ENCODE results near the gene C1S. TPM values are rescaled to one million over a fixed set of nuclear protein-coding genes. Genes with fewer than 3 reads are reported as not detected.

C1S gene
- total and polyA plus RNA-seq, 2 experiments from 2014 or later = 120 to 143 TPM

DNA sequence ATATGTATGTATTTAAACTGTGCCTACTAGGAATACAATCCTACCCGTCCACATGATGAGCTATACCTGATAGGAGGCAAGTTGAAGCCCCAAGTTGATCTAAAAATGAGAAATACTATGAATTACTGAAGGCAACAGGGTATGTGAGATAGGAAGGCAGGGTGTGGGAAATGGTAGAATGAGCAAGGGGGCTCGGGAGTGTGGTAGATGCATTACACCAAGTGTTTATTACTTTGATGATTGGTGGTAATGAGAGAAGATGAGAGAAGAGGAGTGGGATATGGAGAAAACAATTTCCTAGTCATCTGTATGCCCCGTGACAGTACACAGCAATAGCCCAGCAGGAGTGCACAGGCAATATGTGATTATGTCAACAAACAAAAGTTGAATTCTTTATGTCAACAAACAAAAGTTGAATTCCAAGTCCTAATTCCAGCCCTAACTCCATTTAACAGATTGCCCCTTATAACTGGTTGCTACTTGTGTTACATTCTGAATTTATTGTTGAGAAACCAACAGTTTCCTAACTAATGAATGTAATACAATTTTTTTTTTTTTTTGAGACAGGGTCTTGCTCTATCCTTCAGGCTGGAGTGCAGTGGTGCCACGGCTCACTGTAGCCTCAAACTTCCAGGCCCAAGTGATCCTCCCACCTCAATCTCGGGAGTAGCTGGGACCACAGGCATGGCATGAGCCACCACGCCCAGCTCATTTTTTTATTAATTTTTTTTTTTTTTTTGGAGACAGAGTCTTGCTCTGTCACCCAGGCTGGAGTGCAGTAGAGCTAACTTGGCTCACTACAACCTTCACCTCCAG, 44.8 kb upstream of the C1S start:
- 83% methylated on average over 6 of the region's 6 CpGs for WGBS (ENCODE audit: low lambda C conversion rate, missing lambda C conversion rate)
- Histone ChIP-seq H3K27me3 (no peaks in the 10 kb centered on the region), H3K4me1 (ENCODE audit: insufficient read depth) (peaks cover 17% of the 10 kb centered on the region), H3K9me3 (ENCODE audit: low read depth) (no peaks in the 10 kb centered on the region), H3K4me3 (no peak overlapping the region), H3K27ac (no peak overlapping the region), H3K9me2 (replicated peaks; ENCODE audit: insufficient read depth) (no peaks in the 10 kb centered on the region), H2AFZ (no peak overlapping the region), H3K79me2 (peaks cover 55% of the 10 kb centered on the region), H4K20me1 (ENCODE audit: insufficient read depth, poor library complexity, severe bottlenecking) (no peaks in the 10 kb centered on the region), H3K36me3 (replicated peaks; ENCODE audit: insufficient read depth, low read depth) (no peaks in the 10 kb centered on the region), H3K4me2 (peak overlapping the region; percentile 85)
- no peak for TF ChIP-seq EZH2 (IDR thresholded peaks at IDR 0.05; ENCODE audit: borderline replicate concordance)
- TF ChIP-seq EZH2phosphoT487 (IDR thresholded peaks at IDR 0.05; ENCODE audit: low read depth, severe bottlenecking, unreplicated experiment) = no peak
- TF ChIP-seq, protein P1, sequence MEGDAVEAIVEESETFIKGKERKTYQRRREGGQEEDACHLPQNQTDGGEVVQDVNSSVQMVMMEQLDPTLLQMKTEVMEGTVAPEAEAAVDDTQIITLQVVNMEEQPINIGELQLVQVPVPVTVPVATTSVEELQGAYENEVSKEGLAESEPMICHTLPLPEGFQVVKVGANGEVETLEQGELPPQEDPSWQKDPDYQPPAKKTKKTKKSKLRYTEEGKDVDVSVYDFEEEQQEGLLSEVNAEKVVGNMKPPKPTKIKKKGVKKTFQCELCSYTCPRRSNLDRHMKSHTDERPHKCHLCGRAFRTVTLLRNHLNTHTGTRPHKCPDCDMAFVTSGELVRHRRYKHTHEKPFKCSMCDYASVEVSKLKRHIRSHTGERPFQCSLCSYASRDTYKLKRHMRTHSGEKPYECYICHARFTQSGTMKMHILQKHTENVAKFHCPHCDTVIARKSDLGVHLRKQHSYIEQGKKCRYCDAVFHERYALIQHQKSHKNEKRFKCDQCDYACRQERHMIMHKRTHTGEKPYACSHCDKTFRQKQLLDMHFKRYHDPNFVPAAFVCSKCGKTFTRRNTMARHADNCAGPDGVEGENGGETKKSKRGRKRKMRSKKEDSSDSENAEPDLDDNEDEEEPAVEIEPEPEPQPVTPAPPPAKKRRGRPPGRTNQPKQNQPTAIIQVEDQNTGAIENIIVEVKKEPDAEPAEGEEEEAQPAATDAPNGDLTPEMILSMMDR (IDR thresholded peaks at IDR 0.05; ENCODE audit: poor library complexity) = no peak
- no peak for DNase-seq (ENCODE audit: low spot score)

DNA sequence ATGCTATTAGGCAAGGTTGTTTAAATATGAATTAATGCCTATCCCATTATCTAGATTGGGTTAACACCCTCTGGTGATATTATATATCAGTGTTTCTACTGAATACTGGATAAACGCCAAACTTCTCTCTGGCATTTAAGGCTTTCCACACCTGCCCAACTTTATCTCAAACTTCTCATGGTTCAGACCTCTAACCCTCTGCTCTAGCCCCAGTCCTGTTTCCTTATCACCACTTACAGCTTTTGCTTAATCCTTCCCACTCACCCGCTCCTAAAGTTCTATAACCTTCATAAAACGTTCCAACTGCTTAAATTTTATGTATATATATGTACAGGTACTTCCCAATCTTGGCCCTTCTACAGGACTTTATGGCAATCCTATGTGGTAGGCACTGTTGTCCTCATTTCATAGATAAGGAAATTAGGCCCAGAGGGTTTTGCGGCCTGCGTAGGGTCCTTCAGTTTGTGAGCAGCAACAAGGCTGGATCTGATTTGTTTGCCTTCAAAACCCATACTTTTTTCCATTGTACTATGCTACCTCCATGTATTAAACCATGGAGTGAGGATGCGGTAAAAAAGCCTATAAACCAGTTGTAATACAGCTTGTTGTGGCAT, 43.5 kb upstream of the C1S start:
- Histone ChIP-seq H3K79me2 (peaks cover 50% of the 10 kb centered on the region), H3K4me3 (peak overlapping the region; percentile 58), H3K36me3 (replicated peaks; ENCODE audit: insufficient read depth, low read depth) (no peaks in the 10 kb centered on the region), H3K27ac (peak overlapping the region; percentile 90), H4K20me1 (ENCODE audit: insufficient read depth, poor library complexity, severe bottlenecking) (no peaks in the 10 kb centered on the region), H3K9me2 (replicated peaks; ENCODE audit: insufficient read depth) (no peaks in the 10 kb centered on the region), H2AFZ (no peak overlapping the region), H3K9me3 (ENCODE audit: low read depth) (no peaks in the 10 kb centered on the region), H3K4me1 (ENCODE audit: insufficient read depth) (peaks cover 17% of the 10 kb centered on the region), H3K4me2 (peak overlapping the region; percentile 85), H3K27me3 (no peaks in the 10 kb centered on the region)
- WGBS (ENCODE audit: low lambda C conversion rate, missing lambda C conversion rate) = 47% methylated on average over 6 of the region's 6 CpGs
- DNase-seq (ENCODE audit: low spot score) = no peak
- TF ChIP-seq, protein P1 (IDR thresholded peaks at IDR 0.05; ENCODE audit: poor library complexity) = no peak
- no peak for TF ChIP-seq EZH2phosphoT487 (IDR thresholded peaks at IDR 0.05; ENCODE audit: low read depth, severe bottlenecking, unreplicated experiment)
- TF ChIP-seq EZH2 (IDR thresholded peaks at IDR 0.05; ENCODE audit: borderline replicate concordance) = no peak

DNA sequence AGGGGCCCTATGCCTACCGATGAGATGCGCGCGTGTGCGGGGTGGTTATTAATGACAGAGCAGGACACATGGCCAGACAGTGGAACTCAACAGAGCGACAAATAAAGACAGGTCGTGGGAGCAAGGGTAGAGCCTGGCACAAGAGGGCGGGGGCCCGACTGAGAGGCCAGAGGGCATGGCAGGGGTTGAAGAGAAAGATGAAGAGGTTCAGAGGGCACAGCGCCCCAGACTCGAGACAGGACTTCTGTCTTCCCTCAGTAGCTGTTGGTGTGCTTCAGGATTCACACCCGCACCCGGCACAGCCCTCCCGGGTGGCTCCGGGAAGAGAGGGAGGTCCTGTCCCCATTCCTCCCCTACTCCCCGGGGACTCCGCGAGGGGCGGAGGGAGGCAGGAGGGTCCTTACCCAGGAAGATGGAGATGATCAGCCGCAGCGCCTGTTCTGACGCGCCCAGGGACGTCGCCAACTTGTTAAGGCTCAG, 42.6 kb upstream of the C1S start:
- Histone ChIP-seq H3K27me3 (no peaks in the 10 kb centered on the region), H2AFZ (peak overlapping the region; percentile 63), H3K36me3 (replicated peaks; ENCODE audit: insufficient read depth, low read depth) (no peaks in the 10 kb centered on the region), H3K9me3 (ENCODE audit: low read depth) (no peaks in the 10 kb centered on the region), H3K9me2 (replicated peaks; ENCODE audit: insufficient read depth) (no peaks in the 10 kb centered on the region), H4K20me1 (ENCODE audit: insufficient read depth, poor library complexity, severe bottlenecking) (no peaks in the 10 kb centered on the region), H3K27ac (peak overlapping the region; percentile 90), H3K79me2 (peaks cover 46% of the 10 kb centered on the region), H3K4me2 (peak overlapping the region; percentile 85), H3K4me3 (peak overlapping the region; percentile 58), H3K4me1 (ENCODE audit: insufficient read depth) (peaks cover 14% of the 10 kb centered on the region)
- DNase-seq (ENCODE audit: low spot score) = no peak
- 2% methylated on average over 25 of the region's 25 CpGs for WGBS (ENCODE audit: low lambda C conversion rate, missing lambda C conversion rate)
- TF ChIP-seq EZH2phosphoT487 (IDR thresholded peaks at IDR 0.05; ENCODE audit: low read depth, severe bottlenecking, unreplicated experiment) = no peak
- TF ChIP-seq, protein P1 (IDR thresholded peaks at IDR 0.05; ENCODE audit: poor library complexity) = no peak
- no peak for TF ChIP-seq EZH2 (IDR thresholded peaks at IDR 0.05; ENCODE audit: borderline replicate concordance)
